GM21825 (cell line): ENCODE data around the gene TRIB2.

ENCODE experiments used
- ATAC-seq: cut with Tn5 transposase; IDR thresholded peaks from one replicate; pipeline ENCODE4 v1.9.1; 2021; ENCODE audit warnings: mild to moderate bottlenecking, moderate library complexity; ENCODE audit not compliant: unreplicated experiment

Gene TRIB2

GRCh38 chr2:12737738-12738485 lies 21.2 kb downstream of the TRIB2 start:
- ATAC-seq = no peak

- no peak for ATAC-seq
Observed at GRCh38 chr2:12739721-12740254, 23.1 kb downstream of the TRIB2 start.

- ATAC-seq = no peak
Observed at GRCh38 chr2:12741380-12741779, 24.6 kb downstream of the TRIB2 start.

GRCh38 chr2:12742891-12743290 lies 26.2 kb downstream of the TRIB2 start:
- no peak for ATAC-seq

- ATAC-seq = no peak
Observed at GRCh38 chr2:12750166-12750905, 33.6 kb downstream of the TRIB2 start.

GRCh38 chr2:12754643-12755042 lies 37.9 kb downstream of the TRIB2 start:
- ATAC-seq = no peak

- ATAC-seq = no peak
Observed at GRCh38 chr2:12755384-12755783, 38.6 kb downstream of the TRIB2 start.

GRCh38 chr2:12759248-12759647 lies 42.5 kb downstream of the TRIB2 start:
- no peak for ATAC-seq

GRCh38 chr2:12761104-12761503 lies 44.4 kb downstream of the TRIB2 start:
- no peak for ATAC-seq

- no peak for ATAC-seq
Observed at GRCh38 chr2:12762337-12762736, 45.6 kb downstream of the TRIB2 start.

- no peak for ATAC-seq
Observed at GRCh38 chr2:12762976-12763375, 46.2 kb downstream of the TRIB2 start.

- ATAC-seq = no peak
Observed at GRCh38 chr2:12763486-12763885, 46.8 kb downstream of the TRIB2 start.

- ATAC-seq = no peak
Observed at GRCh38 chr2:12764075-12764730, 47.5 kb downstream of the TRIB2 start.

GRCh38 chr2:12764849-12765605 lies 48.3 kb downstream of the TRIB2 start:
- no peak for ATAC-seq

GRCh38 chr2:12766421-12766879 lies 49.7 kb downstream of the TRIB2 start:
- no peak for ATAC-seq

- no peak for ATAC-seq
Observed at GRCh38 chr2:12767541-12767940, 50.8 kb downstream of the TRIB2 start.

- no peak for ATAC-seq
Observed at GRCh38 chr2:12767996-12768624, 51.4 kb downstream of the TRIB2 start.

- no peak for ATAC-seq
Observed at GRCh38 chr2:12769492-12770105, 52.9 kb downstream of the TRIB2 start.

- ATAC-seq = no peak
Observed at GRCh38 chr2:12770300-12770968, 53.7 kb downstream of the TRIB2 start.
